ENCODE measurements around the gene GABRG3. TPM values are rescaled to one million over a fixed set of nuclear protein-coding genes. Genes with fewer than 3 reads are reported as not detected.

Gene GABRG3
- total RNA-seq, 1 experiment from 2014 or later = not detected

DNA sequence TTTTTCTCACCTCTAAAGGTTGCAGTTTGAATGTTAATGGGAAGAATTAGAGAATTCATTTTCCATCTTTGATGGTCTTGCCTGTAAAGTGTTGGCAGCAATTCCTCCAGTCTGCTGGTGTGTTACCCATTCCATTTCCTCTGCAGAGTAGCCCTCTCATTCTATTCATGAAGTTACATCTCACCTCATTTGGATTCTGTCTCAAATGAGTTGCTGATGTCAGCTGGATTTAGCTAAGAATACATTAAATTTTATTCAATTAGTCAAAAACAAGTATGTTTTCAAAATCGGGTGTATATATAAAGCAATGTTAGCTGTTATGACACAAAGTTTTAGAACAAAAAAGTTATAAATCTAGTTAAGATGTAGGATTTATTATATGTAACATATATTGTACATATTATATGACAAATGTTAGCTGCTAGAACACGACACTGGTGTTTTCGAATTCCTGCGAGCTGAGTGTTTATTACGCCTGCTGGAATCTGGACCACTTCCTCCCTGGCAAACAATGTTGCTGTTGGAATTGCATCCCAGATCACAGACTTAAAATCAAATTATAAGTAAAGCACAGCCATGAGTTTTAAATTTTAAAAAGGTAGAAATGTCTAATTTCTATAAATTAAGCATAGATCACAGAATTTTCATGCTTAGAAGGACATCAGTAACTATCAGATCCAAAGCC, 611.9 kb downstream of the GABRG3 start:
- DNase-seq (ENCODE audit: low read depth, low spot score) (no peak), ATAC-seq (no peak)
- Histone ChIP-seq H3K9ac (ENCODE audit: low read length) (no peak overlapping the region), H3K36me3 (ENCODE audit: control insufficient read depth in 1 of 2, insufficient read depth in 2 of 2, low read length in 2 of 2) (no peaks in the 10 kb centered on the region), H3K4me1 (ENCODE audit: control insufficient read depth in 1 of 2, insufficient read depth in 2 of 2, low read length in 2 of 2) (no peaks in the 10 kb centered on the region), H3K9me2 (ENCODE audit: insufficient read depth) (no peaks in the 10 kb centered on the region), H3K4me3 (replicated peaks in 1 of 2; ENCODE audit: low read depth in 1 of 2, low read length in 2 of 2) (no peak overlapping the region), H3K4me2 (ENCODE audit: low read length) (no peak overlapping the region), H4K20me1 (ENCODE audit: insufficient read depth) (no peaks in the 10 kb centered on the region), H3K9me3 (ENCODE audit: control insufficient read depth in 1 of 2, insufficient read depth in 1 of 2, low read depth in 1 of 2, low read length in 2 of 2) (peaks cover 14 to 44% of the 10 kb centered on the region in 2 experiments; a peak in 3 of 4 replicates), H3K27me3 (ENCODE audit: insufficient read depth, low read length) (no peaks in the 10 kb centered on the region), H3K79me2 (ENCODE audit: insufficient read depth, low read length) (no peaks in the 10 kb centered on the region), H3K27ac (ENCODE audit: low read depth, low read length) (no peak overlapping the region), H2AFZ (ENCODE audit: low read depth, low read length, poor library complexity, severe bottlenecking) (no peak overlapping the region)
- intact Hi-C loops (cut with micrococcal nuclease) = no loop called here
- ChIA-PET POLR2A (no interaction called here), RAD21 (ENCODE audit: low non-redundant PET in 1 of 2, low total read pairs in 2 of 2, uncharacterized antibody in 2 of 2, unreplicated experiment in 2 of 2) (no interaction called here), CTCF (no interaction called here)
- no TSS peak for BruUV-seq (replicated peaks)
- TF ChIP-seq, protein P1, sequence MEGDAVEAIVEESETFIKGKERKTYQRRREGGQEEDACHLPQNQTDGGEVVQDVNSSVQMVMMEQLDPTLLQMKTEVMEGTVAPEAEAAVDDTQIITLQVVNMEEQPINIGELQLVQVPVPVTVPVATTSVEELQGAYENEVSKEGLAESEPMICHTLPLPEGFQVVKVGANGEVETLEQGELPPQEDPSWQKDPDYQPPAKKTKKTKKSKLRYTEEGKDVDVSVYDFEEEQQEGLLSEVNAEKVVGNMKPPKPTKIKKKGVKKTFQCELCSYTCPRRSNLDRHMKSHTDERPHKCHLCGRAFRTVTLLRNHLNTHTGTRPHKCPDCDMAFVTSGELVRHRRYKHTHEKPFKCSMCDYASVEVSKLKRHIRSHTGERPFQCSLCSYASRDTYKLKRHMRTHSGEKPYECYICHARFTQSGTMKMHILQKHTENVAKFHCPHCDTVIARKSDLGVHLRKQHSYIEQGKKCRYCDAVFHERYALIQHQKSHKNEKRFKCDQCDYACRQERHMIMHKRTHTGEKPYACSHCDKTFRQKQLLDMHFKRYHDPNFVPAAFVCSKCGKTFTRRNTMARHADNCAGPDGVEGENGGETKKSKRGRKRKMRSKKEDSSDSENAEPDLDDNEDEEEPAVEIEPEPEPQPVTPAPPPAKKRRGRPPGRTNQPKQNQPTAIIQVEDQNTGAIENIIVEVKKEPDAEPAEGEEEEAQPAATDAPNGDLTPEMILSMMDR (IDR thresholded peaks at IDR 0.05 in 2 of 3, conservative IDR thresholded peaks at IDR 0.05 in 1 of 3; ENCODE audit: borderline replicate concordance in 1 of 3, insufficient read depth in 1 of 3, low read depth in 2 of 3, low read length in 2 of 3) = no peak
- TF ChIP-seq POLR2A (IDR thresholded peaks at IDR 0.05; ENCODE audit: borderline replicate concordance, extremely low read depth, insufficient read depth, insufficient read length) (no peak), YY1 (IDR thresholded peaks at IDR 0.05; ENCODE audit: extremely low read depth, insufficient replicate concordance, low read depth, low read length) (no peak), FOSL1 (IDR thresholded peaks at IDR 0.05; ENCODE audit: low read depth) (no peak), ZFX (IDR thresholded peaks at IDR 0.05) (no peak), EGR1 (IDR thresholded peaks at IDR 0.05; ENCODE audit: low read depth) (no peak), EZH2phosphoT487 (IDR thresholded peaks at IDR 0.05; ENCODE audit: borderline replicate concordance) (no peak)
- TF ChIP-seq, protein P2, sequence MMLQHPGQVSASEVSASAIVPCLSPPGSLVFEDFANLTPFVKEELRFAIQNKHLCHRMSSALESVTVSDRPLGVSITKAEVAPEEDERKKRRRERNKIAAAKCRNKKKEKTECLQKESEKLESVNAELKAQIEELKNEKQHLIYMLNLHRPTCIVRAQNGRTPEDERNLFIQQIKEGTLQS (IDR thresholded peaks at IDR 0.05) = no peak

Measured in HCT116 (cell line).